Stimulated activated CD4-positive, alpha-beta T cell treated with anti-CD3 and anti-CD28 coated beads, TNF-alpha, amount 100 ng/mL, for 4 hours (primary cell): ENCODE measurements around the gene GABPA.

ENCODE experiments used
- DNase-seq, 3 experiments: peaks; one replicate each; pipeline ENCODE4 v3.0.0-alpha.2; 2020; ENCODE audit warnings: low read depth in 3 of 3

GABPA gene

DNA sequence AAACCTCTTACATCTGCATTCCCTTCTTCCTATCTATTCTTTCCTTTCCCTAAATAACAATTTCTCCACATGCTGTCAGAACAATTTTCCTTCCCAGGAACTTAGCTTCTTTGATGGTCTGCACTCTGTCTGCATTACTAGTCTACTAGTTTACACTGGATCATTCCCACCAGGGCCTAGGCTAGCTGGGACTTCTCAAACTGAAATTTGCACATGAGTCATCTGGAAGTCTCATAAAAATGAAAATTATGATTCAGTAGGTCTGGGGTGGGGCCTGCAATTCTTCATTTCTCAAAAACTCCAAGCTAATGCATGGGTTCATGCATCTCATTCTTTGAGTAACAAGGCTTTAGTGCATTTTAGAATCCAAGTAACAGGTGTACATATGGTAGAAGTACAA, 74.2 kb downstream of the GABPA start:
- DNase-seq = no peak

GRCh38 chr21:25811186-25811585, 76.4 kb downstream of the GABPA start:
- DNase-seq = no peak

DNA sequence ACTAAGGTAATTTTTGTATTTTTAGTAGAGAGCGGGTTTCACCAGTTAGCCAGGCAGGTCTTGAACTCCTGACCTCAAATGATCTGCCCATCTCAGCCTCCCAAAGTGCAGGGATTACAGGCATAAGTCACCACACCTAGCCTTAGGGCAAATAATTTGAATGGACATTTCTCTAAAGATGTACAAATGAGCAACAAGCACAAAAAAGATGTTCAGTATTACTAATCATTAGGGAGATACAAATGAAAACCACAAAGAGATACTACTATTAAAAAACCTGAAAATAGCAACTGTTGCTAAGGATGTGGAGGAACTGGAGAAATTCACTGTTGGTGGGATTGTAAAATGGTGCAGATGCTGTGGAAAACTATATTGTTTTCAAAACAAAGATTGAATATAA, 79.1 kb downstream of the GABPA start:
- DNase-seq = no peak

DNA sequence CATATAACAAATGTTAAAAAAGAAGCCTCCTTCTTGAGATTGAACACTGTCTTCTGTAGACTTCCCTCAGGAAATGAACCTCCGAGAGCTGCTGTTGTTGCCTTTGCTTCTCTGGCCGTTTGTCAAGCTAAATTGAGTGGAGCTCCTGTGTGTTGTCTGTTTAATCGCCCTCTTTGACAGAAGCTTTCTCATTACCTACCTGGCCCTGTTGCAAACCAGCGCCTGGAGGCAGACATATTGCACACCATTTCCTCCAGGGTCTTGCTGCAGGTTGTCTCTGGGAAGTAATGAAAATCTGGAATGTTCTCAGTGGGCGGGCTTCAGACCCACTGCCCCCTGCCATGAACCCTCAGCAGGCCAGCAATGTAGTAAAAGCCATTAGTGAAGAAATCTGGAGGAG, 83.3 kb downstream of the GABPA start:
- no peak for DNase-seq

- DNase-seq = no peak
Observed at GRCh38 chr21:25818551-25818950, 83.8 kb downstream of the GABPA start.
